Smooth muscle cell (in vitro differentiated cells): Measurements from ENCODE around the gene ATP2A2. TPM values are rescaled to one million over a fixed set of nuclear protein-coding genes. Genes with fewer than 3 reads are reported as not detected.

Source experiments
- DNase-seq: peaks from one replicate; lab custom pipeline; 2025; ENCODE audit not compliant: unreplicated experiment; lab: John Stamatoyannopoulos, UW
- H2AFZ ChIP-seq: fragments of 200-600 bp; sonication (generic); 2 replicates; pipeline ENCODE4 v1.6.0; 2016; ENCODE audit warnings: antibody characterized with exemption, low read depth, mild to moderate bottlenecking
- H3F3A ChIP-seq: fragments of 200-600 bp; sonication (generic); 2 replicates; pipeline ENCODE4 v1.6.0; 2017; ENCODE audit warnings: antibody characterized with exemption, low read depth
- H3K27ac ChIP-seq: fragments of 200-600 bp; sonication (generic); 2 replicates; pipeline ENCODE4 v1.5.1; 2016; ENCODE audit warnings: low read depth, mild to moderate bottlenecking
- H3K27me3 ChIP-seq: fragments of 200-600 bp; sonication (generic); 2 replicates; pipeline ENCODE4 v1.6.1; 2016; ENCODE audit warnings: low read depth, mild to moderate bottlenecking
- H3K36me3 ChIP-seq: fragments of 200-600 bp; sonication (generic); 2 replicates; pipeline ENCODE4 v1.5.1; 2016; ENCODE audit warnings: low read depth
- H3K4me1 ChIP-seq: fragments of 200-600 bp; sonication (generic); 2 replicates; pipeline ENCODE4 v1.5.1; 2016; ENCODE audit warnings: low read depth
- H3K4me2 ChIP-seq: fragments of 200-600 bp; sonication (generic); 2 replicates; pipeline ENCODE4 v1.6.0; 2016; ENCODE audit warnings: mild to moderate bottlenecking
- H3K4me3 ChIP-seq: fragments of 200-600 bp; sonication (generic); 2 replicates; pipeline ENCODE4 v1.5.1; 2016; ENCODE audit warnings: mild to moderate bottlenecking
- H3K79me2 ChIP-seq: fragments of 200-600 bp; sonication (generic); 2 replicates; pipeline ENCODE4 v1.6.0; 2016; ENCODE audit warnings: low read depth, mild to moderate bottlenecking
- H3K9ac ChIP-seq: fragments of 200-600 bp; sonication (generic); 2 replicates; pipeline ENCODE4 v1.6.0; 2016; ENCODE audit warnings: low read depth
- H3K9me3 ChIP-seq: fragments of 200-600 bp; sonication (generic); replicated peaks from 2 replicates; pipeline ENCODE4 v1.5.1; 2016; ENCODE audit warnings: low read depth
- H4K20me1 ChIP-seq: fragments of 200-600 bp; sonication (generic); 2 replicates; pipeline ENCODE4 v1.6.0; 2016; ENCODE audit warnings: low read depth
- WGBS: methylation state at CpG from one replicate; pipeline ENCODE4 v1.1.7; 2016; ENCODE audit warnings: low lambda C conversion rate; 5-methylcytosine and 5-hydroxymethylcytosine counted together
- polyA plus RNA-seq: library from polyadenylated mRNA; unstranded; fragments of >200 nt; fragmentation: Nextera tagmentation; extraction: Ambion mirVana; gene quantifications from 2 replicates; pipeline ENCODE4 v1.2.1, GENCODE V29; 2016
- total RNA-seq: library from RNA; depleted of rRNA; stranded (reverse); fragments of >200 nt; gene quantifications from 2 replicates; pipeline ENCODE4 v1.2.3, GENCODE V29; 2014
- TF ChIP-seq, protein P1 (sequence below): fragments of 200-600 bp; sonication (generic); IDR thresholded peaks from 2 replicates; pipeline ENCODE4 v1.5.1; 2017; ENCODE audit warnings: borderline replicate concordance, mild to moderate bottlenecking, antibody characterized with exemption; ENCODE audit not compliant: insufficient read depth, poor library complexity, severe bottlenecking

The ATP2A2 gene
- total and polyA plus RNA-seq, 2 experiments from 2014 or later, result 47.6 to 104 TPM

- Histone ChIP-seq H3K36me3 (peaks cover 31% of the 10 kb centered on the region), H3K9me3 (no peaks in the 10 kb centered on the region), H3K27me3 (no peaks in the 10 kb centered on the region), H2AFZ (no peak overlapping the region), H3K27ac (no peak overlapping the region), H3F3A (peaks cover 6% of the 10 kb centered on the region), H3K79me2 (peaks cover 53% of the 10 kb centered on the region), H4K20me1 (peaks cover 65% of the 10 kb centered on the region), H3K4me2 (no peak overlapping the region), H3K4me3 (no peak overlapping the region), H3K9ac (no peak overlapping the region), H3K4me1 (no peaks in the 10 kb centered on the region)
- 93% methylated on average over 3 of the region's 3 CpGs for WGBS
- TF ChIP-seq, protein P1, sequence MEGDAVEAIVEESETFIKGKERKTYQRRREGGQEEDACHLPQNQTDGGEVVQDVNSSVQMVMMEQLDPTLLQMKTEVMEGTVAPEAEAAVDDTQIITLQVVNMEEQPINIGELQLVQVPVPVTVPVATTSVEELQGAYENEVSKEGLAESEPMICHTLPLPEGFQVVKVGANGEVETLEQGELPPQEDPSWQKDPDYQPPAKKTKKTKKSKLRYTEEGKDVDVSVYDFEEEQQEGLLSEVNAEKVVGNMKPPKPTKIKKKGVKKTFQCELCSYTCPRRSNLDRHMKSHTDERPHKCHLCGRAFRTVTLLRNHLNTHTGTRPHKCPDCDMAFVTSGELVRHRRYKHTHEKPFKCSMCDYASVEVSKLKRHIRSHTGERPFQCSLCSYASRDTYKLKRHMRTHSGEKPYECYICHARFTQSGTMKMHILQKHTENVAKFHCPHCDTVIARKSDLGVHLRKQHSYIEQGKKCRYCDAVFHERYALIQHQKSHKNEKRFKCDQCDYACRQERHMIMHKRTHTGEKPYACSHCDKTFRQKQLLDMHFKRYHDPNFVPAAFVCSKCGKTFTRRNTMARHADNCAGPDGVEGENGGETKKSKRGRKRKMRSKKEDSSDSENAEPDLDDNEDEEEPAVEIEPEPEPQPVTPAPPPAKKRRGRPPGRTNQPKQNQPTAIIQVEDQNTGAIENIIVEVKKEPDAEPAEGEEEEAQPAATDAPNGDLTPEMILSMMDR, result no peak
- DNase-seq, result no peak
Observed at GRCh38 chr12:110330124-110330523, 49.1 kb downstream of the ATP2A2 start.

DNA sequence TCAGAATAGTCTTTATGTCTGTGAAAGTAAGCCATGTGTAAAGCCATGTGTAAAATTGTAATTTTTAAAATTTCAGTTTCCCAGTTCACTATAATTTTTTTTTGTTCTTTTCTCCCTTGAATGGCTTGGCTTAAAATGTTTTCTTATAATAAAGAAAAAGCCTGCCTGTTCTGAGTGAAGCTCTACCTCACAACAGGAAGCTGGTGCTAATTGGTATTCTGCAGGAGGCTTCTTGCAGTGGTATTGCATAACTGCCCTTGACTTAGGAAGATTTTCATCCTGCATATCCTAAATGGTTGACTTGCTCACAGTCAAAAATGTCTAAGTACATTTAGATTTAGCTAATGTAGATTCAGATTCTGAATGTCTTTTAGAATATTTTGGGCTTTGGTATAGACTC lies 49.5 kb downstream of the ATP2A2 start:
- TF ChIP-seq, protein P1, result no peak
- Histone ChIP-seq H3K4me3 (no peak overlapping the region), H3K4me1 (no peaks in the 10 kb centered on the region), H3K27ac (no peak overlapping the region), H3K79me2 (peaks cover 50% of the 10 kb centered on the region), H2AFZ (no peak overlapping the region), H3F3A (peaks cover 6% of the 10 kb centered on the region), H3K27me3 (no peaks in the 10 kb centered on the region), H3K4me2 (no peak overlapping the region), H3K36me3 (peaks cover 31% of the 10 kb centered on the region), H4K20me1 (peaks cover 61% of the 10 kb centered on the region), H3K9ac (no peak overlapping the region), H3K9me3 (no peaks in the 10 kb centered on the region)
- no peak for DNase-seq

- TF ChIP-seq, protein P1, result no peak
Observed at GRCh38 chr12:110333201-110333600, 52.2 kb downstream of the ATP2A2 start.

DNA sequence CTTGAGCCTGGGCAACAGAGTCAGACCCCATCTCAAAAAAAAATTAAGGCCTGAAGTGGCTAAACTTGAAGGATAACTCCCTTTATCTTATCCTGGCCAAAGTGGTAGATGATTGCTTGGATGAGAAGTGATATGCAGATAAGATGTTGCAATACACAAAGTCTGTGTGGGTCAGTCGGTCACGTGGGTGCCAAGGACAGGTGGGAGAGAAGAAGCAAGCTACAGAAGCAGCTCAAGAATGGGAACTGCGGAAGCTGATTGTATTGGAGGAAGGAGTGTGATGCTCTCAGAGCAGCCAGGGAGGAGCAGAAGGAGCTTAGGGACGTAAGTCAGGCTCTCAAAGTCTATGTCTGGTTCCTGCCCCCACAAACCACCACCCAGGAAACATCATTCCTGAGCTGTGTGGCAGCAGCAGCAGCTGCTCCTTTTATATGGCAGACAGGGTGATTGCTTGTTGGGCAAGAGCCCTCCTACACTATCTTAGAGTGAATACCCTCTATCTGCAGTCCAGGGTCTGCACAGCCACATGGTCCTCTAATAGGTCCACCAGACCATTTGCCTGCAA lies 54.5 kb downstream of the ATP2A2 start:
- H3K9me3 ChIP-seq, result no peaks in the 10 kb centered on the region
- H3K27me3 ChIP-seq, result no peaks in the 10 kb centered on the region
- no peak overlapping the region for H3K27ac ChIP-seq
- H3K4me2 ChIP-seq, result no peak overlapping the region
- TF ChIP-seq, protein P1, result no peak
- H3K4me1 ChIP-seq, result no peaks in the 10 kb centered on the region
- peaks cover 4% of the 10 kb centered on the region for H3F3A ChIP-seq
- 85% methylated on average over 4 of the region's 4 CpGs for WGBS
- peaks cover 17% of the 10 kb centered on the region for H3K79me2 ChIP-seq
- H4K20me1 ChIP-seq, result peaks cover 47% of the 10 kb centered on the region
- DNase-seq, result no peak
- peaks cover 41% of the 10 kb centered on the region for H3K36me3 ChIP-seq
- no peak overlapping the region for H3K9ac ChIP-seq
- no peak overlapping the region for H3K4me3 ChIP-seq
- no peak overlapping the region for H2AFZ ChIP-seq

More at GRCh38 chr12:110333201-110333600, 52.2 kb downstream of the ATP2A2 start:
- no peaks in the 10 kb centered on the region for H3K9me3 ChIP-seq
- no peak overlapping the region for H3K4me2 ChIP-seq
- H3K4me1 ChIP-seq, result no peaks in the 10 kb centered on the region
- peaks cover 68% of the 10 kb centered on the region for H4K20me1 ChIP-seq
- H3K27me3 ChIP-seq, result no peaks in the 10 kb centered on the region
- no peak overlapping the region for H2AFZ ChIP-seq
- peaks cover 4% of the 10 kb centered on the region for H3F3A ChIP-seq
- H3K79me2 ChIP-seq, result peaks cover 34% of the 10 kb centered on the region
- DNase-seq, result no peak
- no peak overlapping the region for H3K4me3 ChIP-seq
- no peak overlapping the region for H3K9ac ChIP-seq
- no peak overlapping the region for H3K27ac ChIP-seq
- H3K36me3 ChIP-seq, result peaks cover 31% of the 10 kb centered on the region
